GM19193 (cell line): Measurements from ENCODE around the gene GFM2.
A peak's percentile ranks its signal among the peaks of the same experiment; 100 is the strongest.

Experiments
- POLR2A ChIP-seq: IDR thresholded peaks from 4 replicates; pipeline ENCODE4 v1.6.1; 2011; ENCODE audit not compliant: insufficient read depth, insufficient read length; ENCODE audit errors: extremely low read depth

GFM2 gene

DNA sequence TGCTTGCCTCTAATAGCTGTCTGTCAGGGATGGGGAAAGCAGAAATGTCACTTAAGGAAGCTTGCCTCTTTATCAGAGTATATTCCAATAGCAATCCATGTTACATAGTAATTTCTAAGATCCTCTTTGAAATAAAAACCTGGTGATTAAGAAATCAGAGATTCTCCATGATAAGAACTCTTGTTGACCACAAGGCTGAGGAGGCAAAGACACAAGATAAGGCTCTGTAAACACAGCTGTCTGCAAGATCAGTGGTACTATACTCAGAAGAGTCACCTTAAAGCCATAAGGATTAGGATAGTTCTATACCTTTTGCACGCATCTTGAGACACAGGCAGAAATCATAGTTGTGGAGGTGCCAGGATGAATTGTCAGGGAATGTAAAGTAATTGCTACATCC is 41.6 kb downstream of the GFM2 start:
- no peak for TF ChIP-seq POLR2A

- no peak for TF ChIP-seq POLR2A
Measured at GRCh38 chr5:74722271-74722670, 44.6 kb downstream of the GFM2 start.

GRCh38 chr5:74717596-74717995 is 49.3 kb downstream of the GFM2 start:
- no peak for TF ChIP-seq POLR2A

- no peak for TF ChIP-seq POLR2A
Measured at GRCh38 chr5:74693191-74693590, 73.7 kb downstream of the GFM2 start.

- TF ChIP-seq POLR2A = no peak
Measured at GRCh38 chr5:74686962-74687751, 79.8 kb downstream of the GFM2 start.

DNA sequence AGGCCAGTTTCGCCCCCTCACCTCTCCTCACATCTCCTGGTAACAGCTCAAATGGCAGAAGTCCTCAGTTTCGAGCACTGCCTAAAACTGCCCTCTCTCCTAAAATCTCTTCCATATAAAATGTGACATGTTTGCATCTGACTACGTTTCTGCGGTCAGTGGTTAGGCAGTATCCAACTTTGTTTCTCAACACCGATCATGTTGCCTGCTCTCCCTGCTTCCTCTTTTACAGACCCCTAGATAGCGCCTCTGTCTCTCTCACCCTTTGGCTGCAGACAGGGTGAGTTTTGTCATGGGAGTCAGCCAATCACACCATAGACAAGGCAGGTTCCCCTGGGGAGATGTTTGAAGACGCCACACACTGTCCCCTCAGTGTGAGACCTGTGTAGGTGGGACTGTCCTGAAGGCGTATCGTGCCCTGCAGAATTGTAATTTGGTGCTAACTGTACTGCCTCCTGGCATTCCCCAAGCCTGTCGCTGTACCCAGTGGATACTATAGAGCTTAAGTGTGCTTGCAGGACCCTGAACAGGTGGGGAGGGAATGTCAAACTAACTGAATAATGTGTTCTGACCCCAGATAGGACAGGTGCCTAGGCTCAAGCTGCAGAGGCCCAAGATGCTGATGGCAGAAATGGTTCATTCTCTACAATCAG is 80.8 kb downstream of the GFM2 start:
- TF ChIP-seq POLR2A = no peak

DNA sequence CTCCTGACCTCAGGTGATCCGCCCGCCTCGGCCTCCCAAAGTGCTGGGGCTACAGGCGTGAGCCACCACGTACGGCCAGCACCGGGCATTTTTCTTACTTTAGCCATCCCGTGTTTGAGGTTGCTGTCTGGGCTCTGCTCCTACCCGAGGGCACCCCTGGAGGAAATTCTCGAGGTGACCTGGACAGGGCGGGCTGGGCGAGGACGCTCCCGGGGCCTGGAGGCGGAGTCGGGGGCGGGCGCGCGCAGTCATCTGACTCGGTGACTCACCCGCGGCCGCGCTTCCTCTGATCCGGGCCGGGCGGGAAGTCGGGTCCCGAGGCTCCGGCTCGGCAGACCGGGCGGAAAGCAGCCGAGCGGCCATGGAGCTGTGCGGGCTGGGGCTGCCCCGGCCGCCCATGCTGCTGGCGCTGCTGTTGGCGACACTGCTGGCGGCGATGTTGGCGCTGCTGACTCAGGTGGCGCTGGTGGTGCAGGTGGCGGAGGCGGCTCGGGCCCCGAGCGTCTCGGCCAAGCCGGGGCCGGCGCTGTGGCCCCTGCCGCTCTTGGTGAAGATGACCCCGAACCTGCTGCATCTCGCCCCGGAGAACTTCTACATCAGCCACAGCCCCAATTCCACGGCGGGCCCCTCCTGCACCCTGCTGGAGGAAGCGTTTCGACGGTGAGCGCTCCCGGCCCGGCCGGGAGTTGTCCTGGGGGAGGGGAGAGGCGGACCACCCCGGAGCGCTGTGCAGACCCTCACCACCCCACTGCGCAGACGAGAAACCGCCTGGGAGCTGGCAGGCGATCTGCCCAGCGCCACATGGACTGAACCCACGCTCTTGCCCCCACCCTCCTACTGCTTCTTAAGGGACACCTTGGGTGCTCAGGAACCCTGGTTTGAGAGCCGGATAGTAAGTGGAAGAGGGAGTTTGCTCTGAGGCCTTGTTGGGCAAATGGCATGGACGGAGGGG is 81.7 kb downstream of the GFM2 start, which contains the start of gene HEXB:
HEXB (plus strand) TSS at position 334 of the 952 bp plus-strand sequence; CDS start at position 362, 28 bp downstream.
- TF ChIP-seq POLR2A = peak; percentile 77

- no peak for TF ChIP-seq POLR2A
Measured at GRCh38 chr5:74679966-74680365, 87.0 kb downstream of the GFM2 start.

GRCh38 chr5:74673011-74673790 is 93.7 kb downstream of the GFM2 start:
- no peak for TF ChIP-seq POLR2A

- TF ChIP-seq POLR2A = no peak
Measured at GRCh38 chr5:74672215-74672877, 94.6 kb downstream of the GFM2 start.
